UCSD-AML1 (cell line): ENCODE results near the gene FBXW7.

Experiments
- DNase-seq: peaks from one replicate; lab custom pipeline; 2025; ENCODE audit not compliant: unreplicated experiment; lab: John Stamatoyannopoulos, UW

FBXW7 gene

GRCh38 chr4:152294331-152294730 is 241.6 kb downstream of the FBXW7 start:
- no peak for DNase-seq

- DNase-seq: no peak
Measured at GRCh38 chr4:152293527-152293926, 242.4 kb downstream of the FBXW7 start.

- DNase-seq: no peak
Measured at GRCh38 chr4:152290366-152290921, 245.4 kb downstream of the FBXW7 start.

GRCh38 chr4:152289941-152290340 is 246.0 kb downstream of the FBXW7 start:
- no peak for DNase-seq

GRCh38 chr4:152289541-152289940 is 246.4 kb downstream of the FBXW7 start:
- DNase-seq: no peak

GRCh38 chr4:152283801-152284470 is 252.0 kb downstream of the FBXW7 start:
- DNase-seq: no peak

- DNase-seq: no peak
Measured at GRCh38 chr4:152281822-152282221, 254.1 kb downstream of the FBXW7 start.

GRCh38 chr4:152281211-152281610 is 254.7 kb downstream of the FBXW7 start:
- DNase-seq: no peak

- no peak for DNase-seq
Measured at GRCh38 chr4:152279234-152279566, 256.7 kb downstream of the FBXW7 start.

- no peak for DNase-seq
Measured at GRCh38 chr4:152278505-152279233, 257.2 kb downstream of the FBXW7 start.

GRCh38 chr4:152278172-152278504 is 257.8 kb downstream of the FBXW7 start:
- no peak for DNase-seq

GRCh38 chr4:152277333-152277732 is 258.6 kb downstream of the FBXW7 start:
- DNase-seq: no peak

GRCh38 chr4:152273343-152273742 is 262.5 kb downstream of the FBXW7 start:
- DNase-seq: no peak
